ENCODE measurements around the gene USP25.

The USP25 gene

GRCh38 chr21:15728046-15728445 lies 1.7 kb upstream of the USP25 start:
- H3K27me3 Mint-ChIP-seq (ENCODE audit: low read depth, poor library complexity), result peaks cover 9% of the 10 kb centered on the region
- no peaks in the 10 kb centered on the region for H3K36me3 Mint-ChIP-seq (ENCODE audit: low read depth)
- no peaks in the 10 kb centered on the region for H3K9me3 Mint-ChIP-seq
- no peak for DNase-seq
- TF ChIP-seq CTCF (IDR thresholded peaks at IDR 0.05), result no peak
- H3K4me3 Mint-ChIP-seq, result no peak overlapping the region
- H3K27ac Mint-ChIP-seq, result no peak overlapping the region
- peaks cover 21% of the 10 kb centered on the region for H3K4me1 Mint-ChIP-seq

- no peaks in the 10 kb centered on the region for H3K9me3 Mint-ChIP-seq
- TF ChIP-seq CTCF (IDR thresholded peaks at IDR 0.05), result no peak
- no peak overlapping the region for H3K27ac Mint-ChIP-seq
- peaks cover 7% of the 10 kb centered on the region for H3K27me3 Mint-ChIP-seq (ENCODE audit: low read depth, poor library complexity)
- no peaks in the 10 kb centered on the region for H3K36me3 Mint-ChIP-seq (ENCODE audit: low read depth)
- peak overlapping the region; percentile 85 for H3K4me3 Mint-ChIP-seq
- peaks cover 27% of the 10 kb centered on the region for H3K4me1 Mint-ChIP-seq
- DNase-seq, result no peak
Observed at GRCh38 chr21:15729346-15729673, 472 bp upstream of the USP25 start.

- no peak for TF ChIP-seq CTCF (IDR thresholded peaks at IDR 0.05)
- DNase-seq, result no peak
- H3K9me3 Mint-ChIP-seq, result peaks cover 6% of the 10 kb centered on the region
- H3K4me1 Mint-ChIP-seq, result peaks cover 31% of the 10 kb centered on the region
- H3K27me3 Mint-ChIP-seq (ENCODE audit: low read depth, poor library complexity), result peaks cover 5% of the 10 kb centered on the region
- H3K27ac Mint-ChIP-seq, result peak overlapping the region; percentile 95
- H3K36me3 Mint-ChIP-seq (ENCODE audit: low read depth), result peaks cover 4% of the 10 kb centered on the region
- peak overlapping the region; percentile 96 for H3K4me3 Mint-ChIP-seq
Observed at GRCh38 chr21:15730484-15731242, 881 bp downstream of the USP25 start.

GRCh38 chr21:15731243-15731613 lies 1.4 kb downstream of the USP25 start:
- no peak for DNase-seq
- peaks cover 11% of the 10 kb centered on the region for H3K9me3 Mint-ChIP-seq
- H3K27me3 Mint-ChIP-seq (ENCODE audit: low read depth, poor library complexity), result peaks cover 5% of the 10 kb centered on the region
- H3K27ac Mint-ChIP-seq, result peak overlapping the region; percentile 95
- H3K4me1 Mint-ChIP-seq, result peaks cover 31% of the 10 kb centered on the region
- H3K4me3 Mint-ChIP-seq, result peak overlapping the region; percentile 96
- H3K36me3 Mint-ChIP-seq (ENCODE audit: low read depth), result peaks cover 10% of the 10 kb centered on the region
- no peak for TF ChIP-seq CTCF (IDR thresholded peaks at IDR 0.05)

- no peak for TF ChIP-seq CTCF (IDR thresholded peaks at IDR 0.05)
- H3K9me3 Mint-ChIP-seq, result peaks cover 19% of the 10 kb centered on the region
- H3K4me3 Mint-ChIP-seq, result peak overlapping the region; percentile 96
- H3K4me1 Mint-ChIP-seq, result peaks cover 31% of the 10 kb centered on the region
- no peak overlapping the region for H3K27ac Mint-ChIP-seq
- no peak for DNase-seq
- peaks cover 22% of the 10 kb centered on the region for H3K36me3 Mint-ChIP-seq (ENCODE audit: low read depth)
- peaks cover 2% of the 10 kb centered on the region for H3K27me3 Mint-ChIP-seq (ENCODE audit: low read depth, poor library complexity)
Observed at GRCh38 chr21:15732290-15732995, 2.7 kb downstream of the USP25 start.

- Mint-ChIP-seq H3K9me3 (peaks cover 24% of the 10 kb centered on the region), H3K4me1 (peaks cover 31% of the 10 kb centered on the region), H3K36me3 (ENCODE audit: low read depth) (peaks cover 27% of the 10 kb centered on the region), H3K27me3 (ENCODE audit: low read depth, poor library complexity) (no peaks in the 10 kb centered on the region), H3K4me3 (peak overlapping the region; percentile 96), H3K27ac (no peak overlapping the region)
- TF ChIP-seq CTCF (IDR thresholded peaks at IDR 0.05), result no peak
- no peak for DNase-seq
Observed at GRCh38 chr21:15732996-15733329, 3.2 kb downstream of the USP25 start.

All from nephron progenitor cell (in vitro differentiated cells).